ENCODE measurements around the gene TTN.

The TTN gene

GRCh38 chr2:178807227-178808008 lies at the start of gene TTN:
TSS of gene TTN (minus strand) at chr2:178807423. CDS start at chr2:178804642, 2,781 bp downstream.
- no peak for DNase-seq (ENCODE audit: low spot score)

GRCh38 chr2:178855151-178855550 lies 47.9 kb upstream of the TTN start:
- DNase-seq (ENCODE audit: low spot score) = no peak

- no peak for DNase-seq (ENCODE audit: low spot score)
These were observed 41.1 kb upstream of the TTN start for GRCh38 chr2:178848335-178848734.

- no peak for DNase-seq (ENCODE audit: low spot score)
These were observed 39.2 kb upstream of the TTN start for GRCh38 chr2:178846458-178846802.

- DNase-seq (ENCODE audit: low spot score) = no peak
These were observed 38.6 kb upstream of the TTN start for GRCh38 chr2:178845566-178846457.

GRCh38 chr2:178844701-178845100 lies 37.5 kb upstream of the TTN start:
- DNase-seq (ENCODE audit: low spot score) = no peak

GRCh38 chr2:178844269-178844668 lies 37.0 kb upstream of the TTN start:
- DNase-seq (ENCODE audit: low spot score) = no peak

- DNase-seq (ENCODE audit: low spot score) = no peak
These were observed 36.5 kb upstream of the TTN start for GRCh38 chr2:178843697-178844096.

GRCh38 chr2:178836807-178837206 lies 29.6 kb upstream of the TTN start:
- DNase-seq (ENCODE audit: low spot score) = no peak

GRCh38 chr2:178834086-178834485 lies 26.9 kb upstream of the TTN start:
- no peak for DNase-seq (ENCODE audit: low spot score)

- DNase-seq (ENCODE audit: low spot score) = no peak
These were observed 26.2 kb upstream of the TTN start for GRCh38 chr2:178833382-178833781.

- no peak for DNase-seq (ENCODE audit: low spot score)
These were observed 23.2 kb upstream of the TTN start for GRCh38 chr2:178830451-178830850.

GRCh38 chr2:178829981-178830380 lies 22.8 kb upstream of the TTN start:
- DNase-seq (ENCODE audit: low spot score) = no peak

GRCh38 chr2:178829299-178829960 lies 22.2 kb upstream of the TTN start:
- no peak for DNase-seq (ENCODE audit: low spot score)

GRCh38 chr2:178828486-178828881 lies 21.3 kb upstream of the TTN start:
- no peak for DNase-seq (ENCODE audit: low spot score)

GRCh38 chr2:178827739-178828485 lies 20.7 kb upstream of the TTN start:
- DNase-seq (ENCODE audit: low spot score) = no peak

GRCh38 chr2:178827111-178827510 lies 19.9 kb upstream of the TTN start:
- DNase-seq (ENCODE audit: low spot score) = no peak

- no peak for DNase-seq (ENCODE audit: low spot score)
These were observed 18.0 kb upstream of the TTN start for GRCh38 chr2:178825183-178825582.

GRCh38 chr2:178824181-178824580 lies 17.0 kb upstream of the TTN start:
- no peak for DNase-seq (ENCODE audit: low spot score)

- DNase-seq (ENCODE audit: low spot score) = no peak
These were observed 12.8 kb upstream of the TTN start for GRCh38 chr2:178819992-178820391.

- no peak for DNase-seq (ENCODE audit: low spot score)
These were observed 12.1 kb upstream of the TTN start for GRCh38 chr2:178819147-178819875.
